H4 (cell line): ENCODE results near the gene CPO. TPM values are rescaled to one million over a fixed set of nuclear protein-coding genes. Genes with fewer than 3 reads are reported as not detected.
"Not testable (repeated sequence)": the region's sequence is repeated elsewhere in the genome, so short reads cannot be mapped to it uniquely, and the experiment has no call there.

Experiments
- DNase-seq: peaks from one replicate; pipeline ENCODE4 v3.0.0-alpha.2; 2015; ENCODE audit warnings: low spot score
- total RNA-seq: library from RNA; depleted of rRNA; stranded (reverse); fragments of >200 nt; shearing (Covaris generic); gene quantifications from 2 replicates; pipeline ENCODE4 v1.2.3, GENCODE V29; 2014; rRNA removed

Gene CPO
- total RNA-seq, result 0.39 TPM in 1 of 2 replicates, not detected in the other

- DNase-seq, result no peak
These were observed at the start of gene CPO for GRCh38 chr2:206939340-206939739. Gene CPO, plus strand, starts transcription at chr2:206939518. Its CDS starts 82 bp downstream, at chr2:206939600.

DNA sequence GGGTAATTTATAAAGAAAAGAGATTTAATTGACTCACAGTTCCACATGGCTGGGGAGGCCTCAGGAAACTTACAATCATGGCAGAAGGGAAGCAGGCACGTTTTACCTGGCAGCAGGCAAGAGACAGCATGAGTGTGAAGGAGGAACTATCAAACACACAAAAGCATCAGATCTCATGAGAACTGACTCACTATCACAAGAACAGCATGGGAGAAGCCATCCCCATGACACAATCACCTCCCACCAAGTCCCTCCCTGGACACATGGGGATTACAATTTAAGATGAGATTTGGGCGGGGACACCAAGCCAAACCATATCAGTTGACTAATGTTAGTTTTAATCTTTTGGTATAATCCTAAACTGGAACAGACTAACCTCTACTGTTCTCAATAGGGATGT, 49.1 kb upstream of the CPO start:
- no peak for DNase-seq

DNA sequence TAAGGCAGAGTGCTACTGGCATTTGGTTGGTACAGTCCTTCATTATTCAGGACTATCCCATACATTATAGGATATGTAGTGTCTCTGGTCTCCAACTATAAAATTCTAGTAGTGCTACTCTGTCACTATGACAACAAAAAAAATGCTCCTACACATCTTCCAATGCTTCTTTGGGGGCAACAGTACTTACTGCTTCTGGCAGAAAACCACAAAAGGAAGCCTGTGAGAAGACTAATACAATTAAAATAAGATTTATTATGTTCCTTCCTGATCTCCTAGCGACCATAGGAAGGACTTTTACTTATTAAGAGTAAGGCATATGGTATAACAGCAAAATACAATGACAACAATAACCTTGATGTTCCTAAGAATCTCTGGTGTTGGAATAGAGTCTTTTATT, 48.4 kb upstream of the CPO start:
- no peak for DNase-seq

DNA sequence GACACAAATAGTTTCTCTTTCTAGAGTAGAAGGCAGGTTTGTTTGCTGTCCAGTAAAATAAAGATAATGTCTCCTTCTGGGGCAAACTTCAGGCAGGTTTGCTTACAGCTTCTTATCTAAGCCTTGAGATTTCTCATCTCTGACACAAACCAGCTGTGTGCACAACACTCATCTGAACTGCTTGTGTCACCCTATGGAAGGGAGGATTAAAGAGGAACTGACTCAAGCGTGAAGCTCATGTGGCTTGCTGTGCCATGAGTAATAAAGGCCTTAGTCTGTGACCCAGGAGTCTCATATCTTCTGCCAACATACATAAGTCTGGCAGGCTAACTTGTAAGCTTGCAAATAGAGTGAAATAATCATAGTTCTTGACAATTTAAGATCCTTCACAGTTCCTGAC, 24.2 kb upstream of the CPO start:
- peak; percentile 63 for DNase-seq

- DNase-seq, result no peak
These were observed 21.1 kb upstream of the CPO start for GRCh38 chr2:206918263-206918662.

- DNase-seq, result no peak
These were observed 19.0 kb upstream of the CPO start for GRCh38 chr2:206920310-206920709.

DNA sequence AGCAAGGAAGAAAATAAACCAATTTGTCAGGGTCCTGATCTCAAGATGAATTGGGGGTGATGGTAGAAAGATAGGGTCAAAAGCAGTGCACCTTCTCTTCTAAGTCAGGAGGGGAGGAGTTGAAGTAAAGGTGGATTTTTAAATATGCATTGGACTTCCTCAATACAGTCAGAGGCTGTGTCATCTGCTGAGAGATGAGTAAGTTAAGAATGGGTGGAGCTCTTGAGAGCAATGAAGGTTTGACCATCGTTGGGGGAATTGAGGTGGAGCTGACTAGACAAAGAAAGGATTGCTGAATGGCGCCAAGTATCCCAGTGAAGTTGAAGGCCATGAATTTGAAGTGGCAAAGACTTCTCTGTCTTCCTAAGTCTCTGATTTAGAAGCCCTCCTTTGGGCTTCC, 18.4 kb upstream of the CPO start:
- DNase-seq, result no peak

DNA sequence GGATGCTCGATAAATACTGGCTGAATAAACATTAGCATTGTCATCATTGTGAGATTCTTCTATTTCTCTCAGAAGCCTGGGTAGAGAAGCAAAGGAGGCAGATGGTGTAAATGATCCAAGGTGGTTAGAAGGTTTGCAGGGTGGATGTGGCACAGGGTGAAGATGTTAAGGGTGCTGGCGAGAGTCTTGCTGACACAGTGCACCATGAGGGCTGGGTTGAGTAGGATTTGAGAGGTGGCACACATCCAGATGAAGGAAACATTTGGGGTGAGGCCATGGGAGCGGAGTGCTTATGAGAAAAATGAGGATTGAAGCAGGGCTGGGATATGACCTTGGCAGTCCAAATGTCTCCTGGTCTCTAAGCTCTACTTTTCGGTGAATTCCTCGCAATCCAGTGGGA, 17.8 kb upstream of the CPO start:
- no peak for DNase-seq

DNA sequence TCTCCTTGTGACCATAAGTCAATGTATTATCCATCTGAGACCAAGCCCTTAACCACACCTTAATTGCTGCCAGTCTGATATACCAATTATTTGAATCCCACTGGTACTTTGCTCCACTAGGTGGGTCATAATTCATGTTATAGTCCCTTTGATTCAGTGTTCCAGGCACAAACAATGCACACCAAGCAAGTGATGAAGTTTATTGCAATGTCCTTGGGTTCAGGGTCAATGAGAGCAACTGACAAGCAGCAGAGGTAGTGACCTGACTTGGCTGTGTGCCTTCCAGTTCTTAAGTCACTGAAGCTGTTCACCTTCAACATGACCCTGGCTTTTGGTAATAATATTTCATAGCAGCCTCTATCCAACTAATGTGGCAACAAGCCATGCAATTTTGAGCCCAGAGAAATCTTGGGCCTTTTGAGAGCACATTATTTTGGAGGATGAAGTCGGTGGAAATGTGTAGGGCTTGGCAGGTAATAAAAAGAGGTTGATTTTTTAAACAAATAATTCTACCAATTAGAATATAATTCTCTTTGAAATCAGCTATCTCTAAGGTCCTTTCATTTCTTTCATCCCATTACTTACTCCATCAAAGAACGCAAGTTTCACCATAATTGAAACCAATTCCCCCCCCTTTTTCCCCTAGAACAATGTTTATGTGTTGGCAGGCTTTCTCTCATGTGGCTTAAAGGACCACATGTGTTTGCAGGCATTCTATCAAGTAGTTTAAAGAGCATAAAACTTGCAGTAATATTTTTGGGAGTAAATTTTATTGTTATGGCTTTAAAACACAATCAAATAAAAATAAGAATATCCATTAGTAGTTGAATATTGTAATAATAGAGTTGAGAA, 3.1 kb upstream of the CPO start:
- no peak for DNase-seq

GRCh38 chr2:206936843-206937230, 2.5 kb upstream of the CPO start:
- no peak for DNase-seq

DNA sequence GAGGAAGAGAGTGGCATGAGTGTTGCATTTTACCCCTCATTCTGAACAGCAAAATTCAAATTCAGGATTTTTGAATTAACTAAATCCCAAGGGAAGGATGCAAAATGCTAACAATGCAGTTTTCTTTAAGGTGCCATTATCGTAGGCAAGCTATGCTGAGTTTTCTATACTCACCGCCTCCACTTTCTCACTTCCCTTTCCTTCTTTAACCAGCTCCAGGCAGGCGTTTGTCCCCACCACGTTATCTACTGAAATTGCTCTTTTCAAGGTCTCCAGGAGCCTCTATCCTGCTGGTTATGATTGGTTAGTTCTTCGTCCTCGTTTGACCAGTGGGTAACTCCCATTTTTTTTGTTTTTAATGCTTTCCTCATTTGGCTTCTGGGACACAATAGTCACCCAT, 1.8 kb upstream of the CPO start:
- DNase-seq, result no peak

DNA sequence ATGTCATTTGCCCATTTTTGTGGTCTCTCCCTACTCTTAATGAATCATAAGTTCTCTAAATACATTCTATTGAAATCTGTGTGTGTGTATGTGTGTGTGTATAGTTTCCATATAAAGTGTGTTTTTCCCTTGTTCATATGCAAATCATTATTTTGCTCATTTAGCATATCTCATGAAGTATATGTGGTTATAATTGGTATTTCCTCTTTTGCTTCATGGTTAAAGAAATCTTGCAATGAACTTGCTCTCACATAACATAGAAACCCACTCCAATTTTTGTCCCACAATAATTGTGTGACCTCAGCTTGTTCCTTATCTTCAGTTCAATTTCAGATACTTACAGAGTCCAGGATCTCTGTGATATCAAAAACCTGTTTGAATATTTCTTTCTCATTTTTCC, 1.2 kb downstream of the CPO start:
- DNase-seq, result no peak

GRCh38 chr2:206942592-206943478, 3.5 kb downstream of the CPO start:
- DNase-seq, result no peak

- not testable (repeated sequence) for DNase-seq
These were observed 14.1 kb downstream of the CPO start for GRCh38 chr2:206953404-206953803.

DNA sequence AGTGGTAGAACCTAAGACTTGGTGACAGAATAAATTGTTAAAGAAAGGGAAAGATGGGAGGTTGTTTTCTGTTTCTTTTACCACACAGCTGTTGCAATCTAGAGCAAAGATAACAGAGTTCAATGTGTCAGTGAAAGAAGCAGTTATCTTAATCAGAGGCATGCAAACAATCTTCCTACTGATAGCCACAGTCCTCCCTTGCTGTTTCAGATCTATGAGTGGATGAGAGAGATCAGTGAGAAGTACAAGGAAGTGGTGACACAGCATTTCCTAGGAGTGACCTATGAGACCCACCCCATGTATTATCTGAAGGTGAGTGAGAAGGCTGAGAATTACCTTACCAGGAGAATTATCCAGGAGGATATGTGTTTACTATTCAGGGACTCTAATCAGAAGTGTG, 15.9 kb downstream of the CPO start:
- DNase-seq, result no peak

DNA sequence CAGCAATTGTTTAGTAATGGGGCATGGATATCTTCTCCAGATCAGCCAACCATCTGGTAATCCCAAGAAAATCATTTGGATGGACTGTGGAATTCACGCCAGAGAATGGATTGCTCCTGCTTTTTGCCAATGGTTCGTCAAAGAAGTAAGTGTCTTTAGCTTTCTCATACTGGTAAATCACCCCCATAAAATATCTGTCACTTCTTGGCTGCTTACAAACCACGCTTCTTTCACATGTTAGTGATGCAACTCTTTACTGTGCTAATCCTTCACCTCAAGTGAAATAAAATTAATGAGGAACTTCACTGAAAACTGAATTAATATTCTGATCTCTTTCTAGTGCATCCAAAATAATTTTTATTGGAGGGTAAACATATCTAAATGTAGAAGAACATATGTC, 18.9 kb downstream of the CPO start:
- no peak for DNase-seq

GRCh38 chr2:206962966-206963365, 23.6 kb downstream of the CPO start:
- DNase-seq, result no peak

DNA sequence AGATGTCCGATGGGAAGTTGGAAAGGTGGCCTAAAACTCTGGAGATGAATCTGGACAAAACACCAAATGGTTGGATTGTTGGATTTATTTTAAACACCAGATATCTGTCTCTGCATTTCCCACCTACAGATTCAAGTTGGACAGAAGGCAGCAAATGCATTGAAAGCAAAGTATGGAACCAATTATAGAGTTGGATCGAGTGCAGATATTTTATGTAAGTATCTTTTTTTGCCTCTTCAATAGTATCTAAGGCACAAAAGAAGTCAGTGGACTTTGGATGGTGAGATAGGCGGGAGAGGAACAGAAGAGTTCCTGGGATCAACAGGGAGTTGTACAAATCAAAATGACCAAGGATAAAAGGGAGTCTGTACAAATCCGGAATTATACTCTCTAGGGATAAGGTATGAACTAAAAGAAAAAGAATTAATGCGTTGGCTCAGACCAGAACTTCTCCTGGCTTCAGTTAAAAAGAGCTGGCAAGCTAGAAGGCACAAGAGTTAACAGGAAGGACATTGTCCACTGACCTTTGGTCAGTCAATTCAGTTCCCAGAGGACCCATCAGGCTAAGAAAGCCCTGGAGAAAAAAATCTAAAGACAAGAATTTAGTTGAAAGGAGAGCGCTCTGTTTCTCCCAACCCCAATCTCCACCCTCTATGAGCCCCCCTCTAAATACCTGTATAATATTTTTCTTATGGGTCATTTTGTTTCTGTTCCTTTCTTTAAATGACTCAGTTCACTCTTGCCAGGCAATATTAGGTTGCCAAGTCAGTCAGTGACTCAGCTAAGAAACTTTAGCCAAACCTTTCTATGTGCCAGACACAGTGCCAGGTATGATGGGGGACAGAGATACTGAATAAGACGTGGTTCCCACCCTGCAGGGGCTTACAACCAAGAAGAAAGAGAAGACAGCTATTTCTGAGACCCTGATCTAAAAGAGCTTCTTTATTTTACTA, 29.1 kb downstream of the CPO start:
- DNase-seq, result no peak

- no peak for DNase-seq
These were observed 29.9 kb downstream of the CPO start for GRCh38 chr2:206969192-206969591.

- DNase-seq, result no peak
These were observed 31.5 kb downstream of the CPO start for GRCh38 chr2:206970589-206971360.

- DNase-seq, result no peak
These were observed 32.5 kb downstream of the CPO start for GRCh38 chr2:206971805-206972204.
